K562 (cell line): ENCODE measurements around the gene IRS2. TPM values are rescaled to one million over a fixed set of nuclear protein-coding genes. Genes with fewer than 3 reads are reported as not detected.

Source experiments
- DDX20 ChIP-seq: fragments of 450-650 bp; IDR thresholded peaks from 2 replicates; pipeline ENCODE4 v1.6.1; 2016; ENCODE audit warnings: missing genetic modification characterization, low read depth, mild to moderate bottlenecking, missing compliant biosample characterization, moderate library complexity
- E4F1 ChIP-seq: fragments of 250-450 bp; sonication (Bioruptor Pico); IDR thresholded peaks from 2 replicates; pipeline ENCODE4 v1.5.0; 2021; ENCODE audit warnings: mild to moderate bottlenecking, borderline replicate concordance
- ELF1 ChIP-seq: fragments of 200-800 bp; sonication (Bioruptor generic); IDR thresholded peaks from 2 replicates; pipeline ENCODE4 v1.6.1; 2016; ENCODE audit warnings: missing genetic modification characterization, missing compliant biosample characterization
- GATAD2A ChIP-seq: fragments of 450-650 bp; IDR thresholded peaks from 2 replicates; pipeline ENCODE4 v1.6.1; 2017
- HEY1 ChIP-seq: fragments of 250-450 bp; sonication (Bioruptor Pico); IDR thresholded peaks from 2 replicates; pipeline ENCODE4 v1.5.0; 2020; ENCODE audit warnings: mild to moderate bottlenecking, moderate library complexity, borderline replicate concordance
- HOXB6 ChIP-seq: fragments of 250-450 bp; sonication (Bioruptor Pico); IDR thresholded peaks from 2 replicates; pipeline ENCODE4 v1.5.1; 2022; ENCODE audit warnings: mild to moderate bottlenecking, borderline replicate concordance
- ID3 ChIP-seq, 2 experiments: fragments of 250-450 bp in 1 of 2; fragments of 450-650 bp in 1 of 2; sonication (Bioruptor Pico) in 1 of 2; IDR thresholded peaks; 2 replicates each; pipeline versions ENCODE4 v1.6.1 to v1.8.0; 2016 to 2021; ENCODE audit warnings: mild to moderate bottlenecking in 2 of 2, moderate library complexity in 2 of 2, missing compliant biosample characterization in 1 of 2, missing genetic modification characterization in 1 of 2
- MCM5 ChIP-seq: fragments of 450-650 bp; IDR thresholded peaks from 2 replicates; pipeline ENCODE4 v1.6.1; 2016; ENCODE audit warnings: low read depth
- MEF2D ChIP-seq: conservative IDR thresholded peaks from 2 replicates; pipeline ENCODE4 v1.6.1; 2016; ENCODE audit warnings: low read depth, missing genetic modification characterization, missing compliant biosample characterization
- NFXL1 ChIP-seq: fragments of 450-650 bp; formaldehyde crosslinking; IDR thresholded peaks from 2 replicates; pipeline ENCODE4 v1.4.0; 2021; ENCODE audit warnings: mild to moderate bottlenecking
- NR1H2 ChIP-seq: sonication (generic); formaldehyde crosslinking; IDR thresholded peaks from 2 replicates; pipeline ENCODE4 v1.4.0; 2020; ENCODE audit warnings: mild to moderate bottlenecking, missing genetic modification reagents
- PBX2 ChIP-seq, 2 experiments: IDR thresholded peaks in 1 of 2; conservative IDR thresholded peaks in 1 of 2; 2 replicates each; pipeline ENCODE4 v1.6.1; 2016; ENCODE audit warnings: low read depth in 2 of 2, mild to moderate bottlenecking in 1 of 2, missing compliant biosample characterization in 1 of 2, missing genetic modification characterization in 1 of 2, moderate library complexity in 1 of 2
- RCOR1 ChIP-seq, 2 experiments: IDR thresholded peaks; 2 replicates each; pipeline ENCODE4 v1.6.1; 2012; ENCODE audit warnings: low read depth in 2 of 2, low read length in 2 of 2, borderline replicate concordance in 1 of 2, improper control_type of control experiment in 1 of 2
- SIN3A ChIP-seq, 2 experiments: fragments of 150-350 bp in 1 of 2; IDR thresholded peaks; 2 replicates each; pipeline ENCODE4 v1.6.1; 2011 to 2016; ENCODE audit warnings: borderline replicate concordance in 2 of 2, low read depth in 2 of 2, low read length in 2 of 2, mild to moderate bottlenecking in 2 of 2, moderate library complexity in 2 of 2; ENCODE audit not compliant: control insufficient read depth in 1 of 2
- SREBF2 ChIP-seq: sonication (generic); formaldehyde crosslinking; IDR thresholded peaks from 2 replicates; pipeline ENCODE4 v1.4.0; 2020; ENCODE audit warnings: mild to moderate bottlenecking, missing genetic modification reagents
- UBTF ChIP-seq, 2 experiments: IDR thresholded peaks; 2 replicates each; pipeline ENCODE4 v1.6.1; 2012; ENCODE audit warnings: improper control_type of control experiment in 2 of 2, low read depth in 2 of 2, low read length in 2 of 2, borderline replicate concordance in 1 of 2
- ZNF324 ChIP-seq: fragments of 250-450 bp; sonication (Bioruptor Pico); IDR thresholded peaks from 2 replicates; pipeline ENCODE4 v1.4.0; 2020; ENCODE audit warnings: mild to moderate bottlenecking
- ZNF695 ChIP-seq: fragments of 450-650 bp; formaldehyde crosslinking; IDR thresholded peaks from 2 replicates; pipeline ENCODE4 v1.4.0; 2020; ENCODE audit warnings: mild to moderate bottlenecking, moderate library complexity
- polyA plus RNA-seq, 8 experiments: library from polyadenylated mRNA; depleted of rRNA in 4 of 8; stranded (reverse) in 5 of 8; unstranded in 3 of 8; fragments of >200 nt; fragmentation: Nextera tagmentation in 2 of 8; fragmentation: Illumina TruSeq in 1 of 8; extraction: Ambion mirVana in 2 of 8; extraction: Trizol in 1 of 8; gene quantifications; 2 replicates each; pipeline versions ENCODE4 v1.2.1 to v1.2.3, GENCODE V29; 2011 to 2014; ENCODE audit warnings: inconsistent platforms in 1 of 8, missing spikeins in 1 of 8
- total RNA-seq, 7 experiments: library from RNA; depleted of rRNA in 6 of 7; stranded (reverse); fragments of >200 nt in 6 of 7; fragmentation: Illumina TruSeq in 2 of 7; extraction: Trizol in 2 of 7; gene quantifications; 2 replicates each; pipeline versions ENCODE4 v1.2.1 to v1.2.3, GENCODE V29; 2011 to 2021; ENCODE audit warnings: low replicate concordance in 1 of 7

The IRS2 gene
- total and polyA plus RNA-seq, 9 of the 15 experiments (the other 6 are each of a cell fraction or from before 2014, with no cell fraction given), result 0.36 to 4.6 (median 0.63) TPM

GRCh38 chr13:109707044-109707741, 79.2 kb downstream of the IRS2 start (continued):
- no peak for TF ChIP-seq PBX2 (CRISPR knock-in tag; IDR thresholded peaks at IDR 0.05; ENCODE audit: low read depth)
- peak; percentile 43; the same call in 1 of the 2 replicates for TF ChIP-seq PBX2 (tag; conservative IDR thresholded peaks at IDR 0.05; ENCODE audit: low read depth)
- no peak for TF ChIP-seq HOXB6 (CRISPR knock-in tag)
- TF ChIP-seq UBTF (IDR thresholded peaks at IDR 0.05; ENCODE audit: borderline replicate concordance in 1 of 2, low read depth in 2 of 2, low read length in 2 of 2), result no peak
- TF ChIP-seq ZNF695 (CRISPR knock-in tag), result no peak
- TF ChIP-seq ELF1 (tag), result 0 out of 2 replicates have a peak, but pooled peaks have one; percentile 17
- no peak for TF ChIP-seq E4F1 (CRISPR knock-in tag)
- 0 out of 4 replicates have a peak, but pooled peaks of 1 of the 2 experiments have one; percentile 43 for TF ChIP-seq RCOR1 (IDR thresholded peaks at IDR 0.05; ENCODE audit: borderline replicate concordance in 1 of 2, low read depth in 2 of 2, low read length in 2 of 2)
- TF ChIP-seq NFXL1 (CRISPR knock-in tag), result no peak
- no peak for TF ChIP-seq ZNF324
- no peak for TF ChIP-seq GATAD2A
- TF ChIP-seq NR1H2 (CRISPR knock-in tag), result no peak
- TF ChIP-seq HEY1 (CRISPR knock-in tag), result no peak
- TF ChIP-seq SIN3A (IDR thresholded peaks at IDR 0.05; ENCODE audit: borderline replicate concordance in 2 of 2, control insufficient read depth in 1 of 2, low read depth in 2 of 2, low read length in 2 of 2), result no peak
- no peak for TF ChIP-seq SREBF2 (CRISPR knock-in tag)
- TF ChIP-seq DDX20 (tag), result no peak
- TF ChIP-seq MCM5, result no peak
- 0 out of 2 replicates have a peak, but pooled peaks have one; percentile 33 for TF ChIP-seq MEF2D
- TF ChIP-seq ID3 (CRISPR knock-in tag; IDR thresholded peaks at IDR 0.05), result no peak
- peak; percentile 69; the same call in 1 of the 2 replicates for TF ChIP-seq ID3 (tag; IDR thresholded peaks at IDR 0.05)
